Neutrophil (primary cell): ENCODE data around the gene TNF.

Experiments used
- H3K27ac ChIP-seq: fragments of 200-600 bp; sonication (generic); 2 replicates; pipeline ENCODE4 v1.5.1; 2016; ENCODE audit warnings: mild to moderate bottlenecking, moderate library complexity
- H3K27me3 ChIP-seq: fragments of 200-600 bp; sonication (generic); 2 replicates; pipeline ENCODE4 v1.6.0; 2016; ENCODE audit warnings: mild to moderate bottlenecking
- H3K36me3 ChIP-seq: fragments of 200-600 bp; sonication (generic); 2 replicates; pipeline ENCODE4 v1.5.1; 2017
- H3K4me1 ChIP-seq, 2 experiments: fragments of 200-600 bp in 1 of 2; sonication (generic) in 1 of 2; 1 replicate in 1 of 2; 2 replicates in 1 of 2; pipeline versions ENCODE4 v1.5.1 to v1.6.1; 2013 to 2016; ENCODE audit warnings: low read depth in 1 of 2, low read length in 1 of 2, mild to moderate bottlenecking in 1 of 2, moderate library complexity in 1 of 2; ENCODE audit not compliant: control insufficient read depth in 1 of 2, insufficient read depth in 1 of 2
- H3K4me3 ChIP-seq, 2 experiments: fragments of 200-600 bp in 1 of 2; sonication (generic) in 1 of 2; 1 replicate in 1 of 2; 2 replicates in 1 of 2; pipeline ENCODE4 v1.5.1; 2013 to 2016; ENCODE audit warnings: low read depth in 1 of 2, low read length in 1 of 2, mild to moderate bottlenecking in 1 of 2, moderate library complexity in 1 of 2
- H3K9me3 ChIP-seq: fragments of 200-600 bp; sonication (generic); 2 replicates; pipeline ENCODE4 v1.5.1; 2016
- CTCF ChIP-seq: fragments of 200-600 bp; sonication (generic); IDR thresholded peaks from 2 replicates; pipeline ENCODE4 v1.5.1; 2016; ENCODE audit warnings: antibody characterized with exemption

TNF gene

GRCh38 chr6:31626952-31627351, 51.6 kb downstream of the TNF start:
- peaks cover 86% of the 10 kb centered on the region for H3K36me3 ChIP-seq
- H3K4me3 ChIP-seq, result no peak overlapping the region
- no peak overlapping the region for H3K27ac ChIP-seq
- H3K9me3 ChIP-seq, result no peaks in the 10 kb centered on the region
- H3K27me3 ChIP-seq, result no peaks in the 10 kb centered on the region
- TF ChIP-seq CTCF, result no peak
- peaks cover 13 to 15% of the 10 kb centered on the region in 2 experiments for H3K4me1 ChIP-seq

GRCh38 chr6:31627690-31628287, 52.4 kb downstream of the TNF start:
- peaks cover 4 to 7% of the 10 kb centered on the region in 2 experiments for H3K4me1 ChIP-seq
- no peak overlapping the region for H3K4me3 ChIP-seq
- TF ChIP-seq CTCF, result no peak
- H3K27ac ChIP-seq, result no peak overlapping the region
- H3K9me3 ChIP-seq, result no peaks in the 10 kb centered on the region
- H3K27me3 ChIP-seq, result no peaks in the 10 kb centered on the region
- H3K36me3 ChIP-seq, result peaks cover 95% of the 10 kb centered on the region
